AG09309 (cell line): ENCODE measurements around the gene LRMDA.
A peak's percentile ranks its signal among the peaks of the same experiment; 100 is the strongest.
"Not testable (repeated sequence)": the region's sequence is repeated elsewhere in the genome, so short reads cannot be mapped to it uniquely, and the experiment has no call there.

Source experiments
- DNase-seq: peaks from one replicate; pipeline ENCODE4 v3.0.0-alpha.2; 2010; ENCODE audit warnings: low read depth
- H3K4me3 ChIP-seq: 2 replicates; pipeline ENCODE4 v1.5.1; 2011; ENCODE audit warnings: mild to moderate bottlenecking, low read depth, low read length, moderate library complexity; ENCODE audit not compliant: control insufficient read depth
- TF ChIP-seq, protein P1 (sequence below): IDR thresholded peaks from 2 replicates; pipeline ENCODE4 v1.5.1; 2011; ENCODE audit warnings: mild to moderate bottlenecking, low read depth, low read length, inconsistent platforms; ENCODE audit not compliant: insufficient read depth, control insufficient read depth; ENCODE audit errors: missing control alignments

LRMDA gene

DNA sequence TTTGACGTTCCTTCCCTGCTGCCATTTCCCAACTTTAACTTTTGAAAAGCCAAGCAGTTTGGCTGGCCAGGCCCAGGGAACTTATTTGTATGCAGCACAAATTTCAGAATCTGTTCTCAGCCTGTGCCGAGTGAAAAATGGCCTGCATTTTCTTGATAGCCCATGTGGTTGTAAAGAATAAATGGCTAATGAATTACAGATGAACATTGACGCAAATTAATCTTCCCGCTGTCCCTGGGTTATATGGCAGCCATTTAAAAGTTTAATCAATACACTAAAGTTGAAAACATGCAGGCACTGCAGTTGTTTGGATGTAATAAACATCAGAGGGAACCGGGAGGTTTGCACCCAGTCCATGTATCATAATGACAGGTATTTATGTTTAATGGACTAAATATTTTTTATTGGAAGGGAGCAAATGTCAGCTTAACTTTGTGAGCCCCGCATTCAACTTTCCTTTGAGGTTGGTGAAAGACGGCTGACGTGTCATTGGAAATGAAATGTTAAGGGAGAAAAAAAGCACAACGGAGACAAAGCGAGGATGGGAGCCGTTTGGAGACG lies 1092.4 kb downstream of the LRMDA start:
- TF ChIP-seq, protein P1, sequence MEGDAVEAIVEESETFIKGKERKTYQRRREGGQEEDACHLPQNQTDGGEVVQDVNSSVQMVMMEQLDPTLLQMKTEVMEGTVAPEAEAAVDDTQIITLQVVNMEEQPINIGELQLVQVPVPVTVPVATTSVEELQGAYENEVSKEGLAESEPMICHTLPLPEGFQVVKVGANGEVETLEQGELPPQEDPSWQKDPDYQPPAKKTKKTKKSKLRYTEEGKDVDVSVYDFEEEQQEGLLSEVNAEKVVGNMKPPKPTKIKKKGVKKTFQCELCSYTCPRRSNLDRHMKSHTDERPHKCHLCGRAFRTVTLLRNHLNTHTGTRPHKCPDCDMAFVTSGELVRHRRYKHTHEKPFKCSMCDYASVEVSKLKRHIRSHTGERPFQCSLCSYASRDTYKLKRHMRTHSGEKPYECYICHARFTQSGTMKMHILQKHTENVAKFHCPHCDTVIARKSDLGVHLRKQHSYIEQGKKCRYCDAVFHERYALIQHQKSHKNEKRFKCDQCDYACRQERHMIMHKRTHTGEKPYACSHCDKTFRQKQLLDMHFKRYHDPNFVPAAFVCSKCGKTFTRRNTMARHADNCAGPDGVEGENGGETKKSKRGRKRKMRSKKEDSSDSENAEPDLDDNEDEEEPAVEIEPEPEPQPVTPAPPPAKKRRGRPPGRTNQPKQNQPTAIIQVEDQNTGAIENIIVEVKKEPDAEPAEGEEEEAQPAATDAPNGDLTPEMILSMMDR: no peak
- DNase-seq: no peak
- H3K4me3 ChIP-seq: no peak overlapping the region

DNA sequence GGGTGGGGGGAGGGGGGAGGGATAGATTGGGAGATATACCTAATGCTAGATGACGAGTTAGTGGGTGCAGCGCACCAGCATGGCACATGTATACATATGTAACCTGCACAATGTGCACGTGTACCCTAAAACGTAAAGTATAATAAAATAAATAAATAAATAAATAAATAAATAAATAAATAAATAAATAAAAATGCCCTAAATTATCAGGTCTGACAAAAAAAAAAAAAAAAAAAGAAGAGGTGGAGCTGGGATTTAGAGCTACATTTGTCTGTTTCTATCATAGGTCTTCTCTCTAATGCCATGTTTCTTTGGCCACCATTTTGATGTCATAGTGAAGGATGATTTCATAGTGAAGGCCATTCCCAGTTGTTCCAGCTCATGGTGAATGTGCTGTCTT lies 1095.4 kb downstream of the LRMDA start:
- H3K4me3 ChIP-seq, DNase-seq: not testable (repeated sequence)

GRCh38 chr10:76540331-76540730 lies 1108.9 kb downstream of the LRMDA start:
- no peak for DNase-seq
- H3K4me3 ChIP-seq: no peak overlapping the region
- TF ChIP-seq, protein P1: no peak

DNA sequence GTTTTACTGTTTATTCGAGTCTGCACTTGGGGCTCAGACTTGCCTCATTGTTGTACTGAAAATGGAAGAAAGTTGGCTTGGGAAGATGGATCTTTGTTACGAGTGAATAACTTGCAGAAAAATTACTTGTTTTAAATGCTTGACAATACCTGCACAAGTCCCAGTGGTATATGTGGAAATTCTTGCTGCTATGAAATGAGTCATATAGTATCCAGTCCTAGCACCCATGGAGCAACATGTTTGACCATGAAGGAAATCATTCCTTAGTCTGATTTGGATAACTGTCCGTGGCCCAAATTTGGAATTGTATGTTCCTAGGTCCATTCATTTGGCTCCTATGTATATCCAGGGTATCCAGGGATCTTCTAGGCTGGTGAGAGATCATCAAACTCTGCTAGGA lies 1109.4 kb downstream of the LRMDA start:
- DNase-seq: no peak
- H3K4me3 ChIP-seq: no peak overlapping the region
- TF ChIP-seq, protein P1: no peak

DNA sequence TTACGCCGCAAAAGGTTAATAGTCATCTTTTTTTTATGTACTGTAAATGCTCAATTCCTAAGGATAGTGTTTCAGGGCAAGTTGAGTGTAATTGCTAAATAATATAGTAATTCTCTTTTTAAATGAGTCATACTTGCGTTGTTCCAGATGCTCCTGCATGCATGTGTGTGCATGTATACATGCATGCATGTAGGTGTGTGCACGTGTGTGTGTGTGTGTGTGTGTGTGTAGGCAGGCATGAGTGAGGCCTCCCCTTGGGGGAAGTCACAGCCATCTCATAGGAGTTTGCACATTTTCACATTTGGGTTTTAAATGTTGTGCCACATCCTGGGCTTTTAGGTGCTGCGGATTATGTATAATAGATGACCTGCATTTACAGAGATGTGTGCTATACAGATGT lies 1110.4 kb downstream of the LRMDA start:
- TF ChIP-seq, protein P1: no peak
- H3K4me3 ChIP-seq: no peak overlapping the region
- no peak for DNase-seq

GRCh38 chr10:76542307-76542930 lies 1111.0 kb downstream of the LRMDA start:
- no peak for DNase-seq

GRCh38 chr10:76543655-76544054 lies 1112.2 kb downstream of the LRMDA start:
- TF ChIP-seq, protein P1: no peak
- peak; percentile 18 for DNase-seq
- H3K4me3 ChIP-seq: no peak overlapping the region

More at GRCh38 chr10:76542307-76542930, 1111.0 kb downstream of the LRMDA start:
- H3K4me3 ChIP-seq: no peak overlapping the region
- TF ChIP-seq, protein P1: no peak
